Keratinocyte (primary cell): Measurements from ENCODE around the gene GOLGA6L22. TPM values are rescaled to one million over a fixed set of nuclear protein-coding genes. Genes with fewer than 3 reads are reported as not detected.
"Not testable (repeated sequence)": the region's sequence is repeated elsewhere in the genome, so short reads cannot be mapped to it uniquely, and the experiment has no call there.

ENCODE experiments used
- DNase-seq: peaks from one replicate; pipeline ENCODE4 v3.0.0-alpha.2; 2011; ENCODE audit warnings: low read depth, missing footprints, low spot score
- FAIRE-seq: peaks from 2 replicates; lab custom pipeline; 2011; peaks lifted over from hg19 to GRCh38; lab: Jason Lieb, UNC
- H2AFZ ChIP-seq: 2 replicates; pipeline ENCODE4 v1.6.0; 2012; ENCODE audit warnings: low read length, control low read depth, inconsistent platforms; ENCODE audit not compliant: control insufficient read depth
- H3K27ac ChIP-seq: 2 replicates; pipeline ENCODE4 v1.5.1; 2011; ENCODE audit warnings: low read length; ENCODE audit not compliant: control insufficient read depth, insufficient read depth
- H3K27me3 ChIP-seq: 3 replicates; pipeline ENCODE4 v1.6.0; 2011; ENCODE audit warnings: low read length; ENCODE audit not compliant: control insufficient read depth, insufficient read depth; ENCODE audit errors: extremely low read depth
- H3K36me3 ChIP-seq, 2 experiments: 2 replicates in 1 of 2; 3 replicates in 1 of 2; pipeline ENCODE4 v1.5.1; 2011; ENCODE audit warnings: low read length in 2 of 2, mild to moderate bottlenecking in 1 of 2; ENCODE audit not compliant: control insufficient read depth in 2 of 2, insufficient read depth in 2 of 2; ENCODE audit errors: extremely low read depth in 1 of 2
- H3K4me1 ChIP-seq: 3 replicates; pipeline ENCODE4 v1.5.1; 2011; ENCODE audit warnings: low read length; ENCODE audit not compliant: control insufficient read depth, insufficient read depth; ENCODE audit errors: extremely low read depth
- H3K4me2 ChIP-seq: 3 replicates; pipeline ENCODE4 v1.6.0; 2011; ENCODE audit warnings: low read depth, low read length; ENCODE audit not compliant: control insufficient read depth, insufficient read depth; ENCODE audit errors: extremely low read depth
- H3K4me3 ChIP-seq, 3 experiments: fragments of 200-600 bp in 1 of 3; sonication (generic) in 1 of 3; 2 replicates in 2 of 3; 3 replicates in 1 of 3; pipeline ENCODE4 v1.5.1; 2011 to 2016; ENCODE audit warnings: low read length in 3 of 3, mild to moderate bottlenecking in 3 of 3, control low read depth in 2 of 3, inconsistent platforms in 1 of 3, low read depth in 1 of 3, mixed read lengths in 1 of 3, mixed run types in 1 of 3, moderate library complexity in 1 of 3; ENCODE audit not compliant: control insufficient read depth in 2 of 3, insufficient read depth in 2 of 3; ENCODE audit errors: extremely low read depth in 1 of 3
- H3K79me2 ChIP-seq: 2 replicates; pipeline ENCODE4 v1.6.0; 2012; ENCODE audit warnings: low read length; ENCODE audit not compliant: control insufficient read depth, insufficient read depth
- H3K9ac ChIP-seq: 3 replicates; pipeline ENCODE4 v1.6.0; 2011; ENCODE audit warnings: low read length; ENCODE audit not compliant: control insufficient read depth, insufficient read depth; ENCODE audit errors: extremely low read depth
- H3K9me1 ChIP-seq: 3 replicates; pipeline ENCODE4 v1.6.0; 2011; ENCODE audit warnings: low read length; ENCODE audit not compliant: control insufficient read depth, insufficient read depth; ENCODE audit errors: extremely low read depth
- H3K9me3 ChIP-seq: 2 replicates; pipeline ENCODE4 v1.5.1; 2012; ENCODE audit warnings: low read depth, low read length; ENCODE audit not compliant: control insufficient read depth
- H4K20me1 ChIP-seq: 3 replicates; pipeline ENCODE4 v1.6.0; 2011; ENCODE audit warnings: low read length; ENCODE audit not compliant: control insufficient read depth, insufficient read depth; ENCODE audit errors: extremely low read depth
- dilution Hi-C: fragments of 300-500 bp; cut with MboI; formaldehyde crosslinking; loops from one replicate; pipeline ENCODE4 v1.7.0; 2020; ENCODE audit warnings: low sequenced_read_pairs; ENCODE audit not compliant: extremely low pct_ligation_motif_present
- polyA minus RNA-seq, 3 experiments: library from RNA; depleted of rRNA, polyadenylated mRNA; stranded (reverse); fragments of >200 nt; gene quantifications; 1 replicate in 1 of 3; 2 replicates in 1 of 3; 3 replicates in 1 of 3; pipeline ENCODE4 v1.2.3, GENCODE V29; 2011
- polyA plus RNA-seq, 5 experiments: library from polyadenylated mRNA; depleted of rRNA in 3 of 5; stranded (reverse) in 3 of 5; stranded (forward) in 1 of 5; unstranded in 1 of 5; fragments of >200 nt; gene quantifications; 1 replicate in 1 of 5; 2 replicates in 3 of 5; 3 replicates in 1 of 5; pipeline versions ENCODE4 v1.2.1 to v1.2.3, GENCODE V29; 2011 to 2012; ENCODE audit warnings: missing spikeins in 2 of 5, low read depth in 1 of 5, low replicate concordance in 1 of 5

Gene GOLGA6L22, protein sequence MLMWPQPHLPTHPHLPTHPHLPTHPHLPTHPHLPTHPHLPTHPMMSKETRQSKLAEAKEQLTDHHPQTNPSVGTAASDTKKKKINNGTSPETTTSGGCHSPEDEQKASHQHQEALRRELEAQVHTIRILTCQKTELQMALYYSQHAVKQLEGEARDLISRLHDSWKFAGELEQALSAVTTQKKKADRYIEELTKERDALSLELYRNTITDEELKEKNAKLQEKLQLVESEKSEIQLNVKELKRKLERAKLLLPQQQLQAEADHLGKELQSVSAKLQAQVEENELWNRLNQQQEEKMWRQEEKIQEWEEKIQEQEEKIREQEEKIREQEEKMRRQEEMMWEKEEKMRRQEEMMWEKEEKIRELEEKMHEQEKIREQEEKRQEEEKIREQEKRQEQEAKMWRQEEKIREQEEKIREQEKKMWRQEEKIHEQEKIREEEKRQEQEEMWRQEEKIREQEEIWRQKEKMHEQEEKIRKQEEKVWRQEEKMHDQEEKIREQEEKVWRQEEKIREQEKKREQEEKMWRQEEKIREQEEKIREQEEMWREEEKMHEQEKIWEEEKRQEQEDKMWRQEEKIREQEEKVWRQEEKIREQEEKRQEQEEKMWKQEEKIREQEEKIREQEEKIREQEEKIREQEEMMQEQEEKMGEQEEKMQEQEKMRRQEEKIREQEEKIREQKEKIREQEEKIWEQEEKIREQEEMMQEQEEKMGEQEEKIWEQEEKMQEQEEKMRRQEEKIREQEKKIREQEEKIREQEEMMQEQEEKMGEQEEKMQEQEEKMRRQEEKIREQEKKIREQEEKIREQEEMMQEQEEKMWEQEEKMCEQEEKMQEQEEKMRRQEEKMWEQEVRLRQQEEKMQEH
- polyA plus RNA-seq, result not detected in 3 replicates
- polyA plus RNA-seq (2011; ENCODE audit: low read depth), result not detected
- not detected in 2 replicates for polyA plus RNA-seq (2011; cell fraction: cytosol; rRNA removed)
- not detected in 2 replicates for polyA plus RNA-seq (2011; cell fraction: nucleus; rRNA removed)
- polyA plus RNA-seq (2012; ENCODE audit: low replicate concordance), result not detected in 2 replicates
- polyA minus RNA-seq, result not detected in 3 replicates
- not detected for polyA minus RNA-seq (2011; cell fraction: cytosol; rRNA and poly(A)+ RNA removed)
- not detected in 2 replicates for polyA minus RNA-seq (2011; cell fraction: nucleus; rRNA and poly(A)+ RNA removed)

DNA sequence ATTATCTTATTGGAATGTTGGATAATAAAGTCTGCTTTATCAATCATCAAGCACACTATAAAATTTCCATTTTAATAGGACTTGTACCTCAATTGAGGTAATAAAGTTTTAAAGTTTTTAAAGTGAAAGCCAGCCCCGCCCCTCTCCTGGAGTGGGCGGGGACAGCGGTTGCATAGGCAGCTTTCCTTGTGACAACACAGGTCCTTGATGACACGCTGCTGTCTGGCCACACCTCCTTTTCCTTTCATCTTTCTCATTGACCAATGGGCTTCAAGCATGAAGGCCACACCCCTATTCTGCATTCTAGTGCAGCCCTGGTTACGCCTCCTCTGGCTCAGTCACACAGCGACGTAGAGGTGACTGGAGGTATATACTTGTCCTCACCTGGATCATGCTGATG lies at the start of gene GOLGA6L22:
Gene GOLGA6L22 (plus strand): TSS at position 301 of the 400 bp plus-strand sequence. CDS start 91 bp downstream, at position 392.
- FAIRE-seq, H3K79me2 ChIP-seq, H3K9me1 ChIP-seq, H3K9me3 ChIP-seq, DNase-seq, H3K9ac ChIP-seq, H4K20me1 ChIP-seq, dilution Hi-C loops, H3K27me3 ChIP-seq, H3K4me1 ChIP-seq, H2AFZ ChIP-seq, H3K4me3 ChIP-seq, H3K4me2 ChIP-seq, H3K27ac ChIP-seq, H3K36me3 ChIP-seq: not testable (repeated sequence)

GRCh38 chr15:22417288-22417687 lies 41.4 kb upstream of the GOLGA6L22 start:
- H3K27me3 ChIP-seq, H3K79me2 ChIP-seq, H3K4me1 ChIP-seq, H4K20me1 ChIP-seq, H3K36me3 ChIP-seq, H3K9ac ChIP-seq, H3K4me2 ChIP-seq, DNase-seq, H3K4me3 ChIP-seq, H3K9me3 ChIP-seq, H3K27ac ChIP-seq, H3K9me1 ChIP-seq, FAIRE-seq, dilution Hi-C loops, H2AFZ ChIP-seq: not testable (repeated sequence)

DNA sequence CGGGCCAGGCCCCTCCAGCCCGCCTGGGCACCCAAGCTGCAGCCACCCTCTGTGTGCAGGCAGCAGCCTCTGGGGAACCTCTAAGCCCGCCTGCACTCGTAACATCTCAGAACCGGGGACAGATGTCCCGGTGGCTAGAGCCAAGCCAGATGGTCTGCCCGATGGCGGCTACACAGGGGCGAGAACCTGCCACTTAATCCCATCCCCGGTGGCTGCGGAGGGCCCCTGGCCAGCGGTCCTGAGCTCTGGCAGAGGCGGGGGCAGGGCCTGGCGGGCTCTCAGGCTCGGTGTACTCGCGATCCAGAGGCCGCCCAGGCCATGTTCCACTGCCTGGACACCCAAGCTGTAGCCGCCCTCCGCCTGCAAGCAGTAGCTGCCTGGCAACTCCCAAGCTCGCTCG lies 40.9 kb upstream of the GOLGA6L22 start:
- H3K9me1 ChIP-seq, H3K4me1 ChIP-seq, H3K4me2 ChIP-seq, H3K27ac ChIP-seq, FAIRE-seq, H3K36me3 ChIP-seq, H3K9ac ChIP-seq, dilution Hi-C loops, H3K27me3 ChIP-seq, DNase-seq, H4K20me1 ChIP-seq, H3K4me3 ChIP-seq, H3K79me2 ChIP-seq, H2AFZ ChIP-seq, H3K9me3 ChIP-seq: not testable (repeated sequence)

DNA sequence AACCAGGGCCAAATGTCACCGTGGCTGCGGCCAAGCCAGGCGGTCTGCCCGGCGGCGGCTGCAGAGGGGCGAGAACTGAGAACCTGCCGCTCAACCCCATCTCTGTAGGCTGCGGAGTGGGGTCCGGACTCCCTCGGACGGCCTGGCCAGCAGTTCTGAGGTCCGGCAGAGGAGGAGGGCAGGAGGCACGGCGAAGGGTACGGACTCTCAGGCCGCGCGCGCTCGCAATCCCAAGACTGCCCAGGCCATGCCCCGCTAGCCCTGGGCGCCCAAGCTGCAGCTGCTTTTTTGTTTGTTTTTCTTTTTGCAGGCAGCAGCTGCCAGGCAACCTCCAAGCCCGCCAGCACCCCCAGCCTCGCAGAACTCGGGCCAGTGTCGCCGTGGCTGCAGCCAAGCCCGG lies 40.5 kb upstream of the GOLGA6L22 start:
- FAIRE-seq, H3K4me3 ChIP-seq, dilution Hi-C loops: not testable (repeated sequence)

More for the DNA sequence above, 40.5 kb upstream of the GOLGA6L22 start:
- not testable (repeated sequence) for H3K4me2 ChIP-seq, H3K79me2 ChIP-seq, H3K27ac ChIP-seq, H3K4me1 ChIP-seq, H3K9me3 ChIP-seq, H2AFZ ChIP-seq, H3K9ac ChIP-seq, H3K27me3 ChIP-seq, H3K36me3 ChIP-seq, H4K20me1 ChIP-seq, DNase-seq, H3K9me1 ChIP-seq
